Activated CD4-positive, alpha-beta T cell treated with anti-CD3 and anti-CD28 coated beads, Interleukin-2, amount 50 U/mL, for 48 hours (primary cell): ENCODE results near the gene STARD3NL.
"Not testable (repeated sequence)": the region's sequence is repeated elsewhere in the genome, so short reads cannot be mapped to it uniquely, and the experiment has no call there.

Source experiments
- DNase-seq, 2 experiments: peaks; one replicate each; pipeline ENCODE4 v3.0.0-alpha.2; 2020

Gene STARD3NL

GRCh38 chr7:38224392-38224791 lies 46.3 kb downstream of the STARD3NL start:
- DNase-seq = no peak

- no peak for DNase-seq
Measured at GRCh38 chr7:38229386-38229785, 51.3 kb downstream of the STARD3NL start.

- DNase-seq = no peak
Measured at GRCh38 chr7:38229884-38230642, 52.0 kb downstream of the STARD3NL start.

- DNase-seq = peak; percentile 67 to 78
Measured at GRCh38 chr7:38232502-38233366, 54.7 kb downstream of the STARD3NL start.

- not testable (repeated sequence) for DNase-seq
Measured at GRCh38 chr7:38234759-38235158, 56.7 kb downstream of the STARD3NL start.

GRCh38 chr7:38235606-38236005 lies 57.6 kb downstream of the STARD3NL start:
- DNase-seq = no peak

GRCh38 chr7:38239129-38239528 lies 61.1 kb downstream of the STARD3NL start:
- not testable (repeated sequence) for DNase-seq

- DNase-seq = no peak
Measured at GRCh38 chr7:38241071-38241470, 63.0 kb downstream of the STARD3NL start.

- no peak for DNase-seq
Measured at GRCh38 chr7:38242814-38243213, 64.8 kb downstream of the STARD3NL start.

- DNase-seq = not testable (repeated sequence)
Measured at GRCh38 chr7:38243345-38243744, 65.3 kb downstream of the STARD3NL start.

- no peak for DNase-seq
Measured at GRCh38 chr7:38244516-38244915, 66.5 kb downstream of the STARD3NL start.

GRCh38 chr7:38245409-38245977 lies 67.4 kb downstream of the STARD3NL start:
- no peak for DNase-seq

- DNase-seq = no peak
Measured at GRCh38 chr7:38248069-38248567, 70.1 kb downstream of the STARD3NL start.

- not testable (repeated sequence) for DNase-seq
Measured at GRCh38 chr7:38249849-38250248, 71.8 kb downstream of the STARD3NL start.

GRCh38 chr7:38257350-38257677 lies 79.3 kb downstream of the STARD3NL start:
- DNase-seq = no peak

- DNase-seq = not testable (repeated sequence)
Measured at GRCh38 chr7:38259157-38259556, 81.1 kb downstream of the STARD3NL start.

- not testable (repeated sequence) for DNase-seq
Measured at GRCh38 chr7:38261601-38262000, 83.6 kb downstream of the STARD3NL start.

- not testable (repeated sequence) for DNase-seq
Measured at GRCh38 chr7:38262026-38262425, 84.0 kb downstream of the STARD3NL start.

- no peak for DNase-seq
Measured at GRCh38 chr7:38262545-38262944, 84.5 kb downstream of the STARD3NL start.

- not testable (repeated sequence) for DNase-seq
Measured at GRCh38 chr7:38263274-38263673, 85.2 kb downstream of the STARD3NL start.

- not testable (repeated sequence) for DNase-seq
Measured at GRCh38 chr7:38264602-38265001, 86.6 kb downstream of the STARD3NL start.

GRCh38 chr7:38265958-38266357 lies 87.9 kb downstream of the STARD3NL start:
- not testable (repeated sequence) for DNase-seq

- DNase-seq = not testable (repeated sequence)
Measured at GRCh38 chr7:38269704-38270346, 91.8 kb downstream of the STARD3NL start.
